Stimulated activated CD4-positive, alpha-beta T cell treated with anti-CD3 and anti-CD28 coated beads, Interleukin-4, amount 100 ng/mL, for 4 hours (primary cell): ENCODE data around the gene ITGA7.

Experiments
- DNase-seq, 2 experiments: peaks; one replicate each; pipeline ENCODE4 v3.0.0-alpha.2; 2020

Gene ITGA7

GRCh38 chr12:55733021-55733555 is 25.4 kb upstream of the ITGA7 start:
- DNase-seq, result no peak

- DNase-seq, result no peak
Observed at GRCh38 chr12:55732288-55732687, 24.6 kb upstream of the ITGA7 start.

- DNase-seq, result no peak
Observed at GRCh38 chr12:55729819-55730818, 22.4 kb upstream of the ITGA7 start.

- peak; percentile 75 for DNase-seq
Observed at GRCh38 chr12:55728939-55729818, 21.5 kb upstream of the ITGA7 start, which contains the start of gene CD63. TSS of gene CD63 (minus strand) at chr12:55729009. CDS start at chr12:55728341, 668 bp downstream.

GRCh38 chr12:55728186-55728938 is 20.7 kb upstream of the ITGA7 start:
- DNase-seq, result peak in 1 of 2 experiments; percentile 40

GRCh38 chr12:55727643-55728185 is 20.0 kb upstream of the ITGA7 start:
- DNase-seq, result no peak

GRCh38 chr12:55726971-55727370 is 19.3 kb upstream of the ITGA7 start:
- DNase-seq, result no peak

- no peak for DNase-seq
Observed at GRCh38 chr12:55725556-55725955, 17.9 kb upstream of the ITGA7 start.

GRCh38 chr12:55724940-55725309 is 17.2 kb upstream of the ITGA7 start:
- DNase-seq, result no peak

- DNase-seq, result peak; percentile 51 to 58
Observed at GRCh38 chr12:55724226-55724939, 16.7 kb upstream of the ITGA7 start.

- no peak for DNase-seq
Observed at GRCh38 chr12:55723516-55724225, 16.0 kb upstream of the ITGA7 start.

- DNase-seq, result no peak
Observed at GRCh38 chr12:55722948-55723347, 15.2 kb upstream of the ITGA7 start.

GRCh38 chr12:55721601-55722213 is 14.0 kb upstream of the ITGA7 start:
- DNase-seq, result no peak

GRCh38 chr12:55720894-55721444 is 13.3 kb upstream of the ITGA7 start:
- DNase-seq, result no peak

- DNase-seq, result no peak
Observed at GRCh38 chr12:55720071-55720564, 12.4 kb upstream of the ITGA7 start, which contains the start of gene RDH5. TSS of gene RDH5 (plus strand) at chr12:55720393. CDS start at chr12:55721185, 792 bp downstream.

GRCh38 chr12:55719371-55719770 is 11.7 kb upstream of the ITGA7 start:
- no peak for DNase-seq

- DNase-seq, result no peak
Observed at GRCh38 chr12:55718624-55719275, 11.0 kb upstream of the ITGA7 start.

GRCh38 chr12:55718015-55718414 is 10.3 kb upstream of the ITGA7 start:
- no peak for DNase-seq
